A172 (cell line): ENCODE measurements around the gene ANKRD34A. TPM values are rescaled to one million over a fixed set of nuclear protein-coding genes. Genes with fewer than 3 reads are reported as not detected.

ENCODE experiments used
- DNase-seq: peaks from one replicate; pipeline ENCODE4 v3.0.0-alpha.2; 2015; ENCODE audit warnings: low spot score
- total RNA-seq: library from RNA; depleted of rRNA; stranded (reverse); fragments of >200 nt; shearing (Covaris generic); gene quantifications from 2 replicates; pipeline ENCODE4 v1.2.3, GENCODE V29; 2014

ANKRD34A gene
- total RNA-seq, 1 experiment from 2014 or later = 2.5 TPM

GRCh38 chr1:145991735-145992412 lies 27.5 kb upstream of the ANKRD34A start:
- DNase-seq = no peak

GRCh38 chr1:145990249-145990855 lies 26.0 kb upstream of the ANKRD34A start:
- DNase-seq = no peak

- DNase-seq = no peak
These were observed 24.4 kb upstream of the ANKRD34A start for GRCh38 chr1:145988773-145989172.

- no peak for DNase-seq
These were observed 23.6 kb upstream of the ANKRD34A start for GRCh38 chr1:145987926-145988325.

GRCh38 chr1:145986551-145986950 lies 22.2 kb upstream of the ANKRD34A start:
- no peak for DNase-seq

- peak; percentile 63 for DNase-seq
These were observed 21.4 kb upstream of the ANKRD34A start for GRCh38 chr1:145985502-145986439.

GRCh38 chr1:145985129-145985501 lies 20.7 kb upstream of the ANKRD34A start:
- no peak for DNase-seq

GRCh38 chr1:145983960-145984830 lies 19.8 kb upstream of the ANKRD34A start:
- no peak for DNase-seq

GRCh38 chr1:145983206-145983675 lies 18.9 kb upstream of the ANKRD34A start:
- no peak for DNase-seq

- no peak for DNase-seq
These were observed 17.8 kb upstream of the ANKRD34A start for GRCh38 chr1:145982010-145982723.

GRCh38 chr1:145980457-145980994 lies 16.2 kb upstream of the ANKRD34A start:
- DNase-seq = no peak

GRCh38 chr1:145979746-145980456 lies 15.5 kb upstream of the ANKRD34A start:
- DNase-seq = peak; percentile 32

- peak; percentile 100 for DNase-seq
These were observed 14.7 kb upstream of the ANKRD34A start for GRCh38 chr1:145978854-145979745.

GRCh38 chr1:145978471-145978853 lies 14.1 kb upstream of the ANKRD34A start:
- DNase-seq = no peak

- peak; percentile 86 for DNase-seq
These were observed 13.4 kb upstream of the ANKRD34A start for GRCh38 chr1:145977486-145978470.

- no peak for DNase-seq
These were observed 12.6 kb upstream of the ANKRD34A start for GRCh38 chr1:145977016-145977415.

GRCh38 chr1:145975216-145975615 lies 10.8 kb upstream of the ANKRD34A start:
- DNase-seq = no peak

- no peak for DNase-seq
These were observed 10.3 kb upstream of the ANKRD34A start for GRCh38 chr1:145974721-145975120.
